ENCODE measurements around the gene SPATA1. TPM values are rescaled to one million over a fixed set of nuclear protein-coding genes. Genes with fewer than 3 reads are reported as not detected.
A peak's percentile ranks its signal among the peaks of the same experiment; 100 is the strongest.

Gene SPATA1
- total RNA-seq, 5 donors from 2014 or later (not counting 1 experiment from before 2014, with no cell fraction given): 0.25 to 3.5 (median 2.3) TPM

DNA sequence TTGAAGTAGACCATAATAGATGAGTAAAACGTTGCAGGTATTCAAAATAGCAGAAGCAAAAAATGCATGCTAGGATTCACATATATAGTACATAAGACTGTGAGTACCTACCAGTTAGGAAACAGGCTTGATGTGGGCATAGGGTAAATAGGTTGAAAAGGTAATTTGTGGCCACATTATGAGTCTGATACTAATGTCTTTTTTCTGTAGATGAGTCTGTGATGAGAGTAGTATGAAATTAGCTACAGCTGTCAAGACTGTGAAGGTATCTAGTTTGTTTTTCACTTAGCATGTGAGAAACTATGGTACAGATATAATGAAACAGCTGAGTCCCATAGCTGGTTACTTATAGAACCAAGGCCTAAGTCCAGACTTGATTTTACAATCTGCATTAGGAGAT lies 12.4 kb upstream of the SPATA1 start:
- ChIA-PET POLR2A (interaction anchor here (0.5 to 0.9 kb wide), 2 partner anchors 10 to 191 kb away, joined by 5 to 7 read pairs; no protein-coding TSS in a partner anchor), CTCF (no interaction called here)
- peak overlapping the region; percentile 36 to 45 for H3K27ac Mint-ChIP-seq
- no peaks in the 10 kb centered on the region for H3K27me3 Mint-ChIP-seq
- peaks cover 0 to 89% of the 10 kb centered on the region in 2 donors for H3K36me3 ChIP-seq (ENCODE audit: control insufficient read depth in 2 of 2, extremely low read depth in 1 of 2, insufficient read depth in 1 of 2, low read length in 1 of 2)
- H3K27ac ChIP-seq (ENCODE audit: low read length): no peak overlapping the region
- peaks cover 0 to 2% of the 10 kb centered on the region in 2 experiments for H3K4me1 ChIP-seq (ENCODE audit: control insufficient read depth in 1 of 2, extremely low read depth in 1 of 2, insufficient read depth in 2 of 2, low read length in 2 of 2)
- H3K36me3 Mint-ChIP-seq: peaks cover 54% of the 10 kb centered on the region
- H3K4me1 Mint-ChIP-seq: peaks cover 19 to 26% (median 25%) of the 10 kb centered on the region in 3 donors
- no peaks in the 10 kb centered on the region for H3K27me3 ChIP-seq (replicated peaks in 1 of 2; ENCODE audit: control insufficient read depth in 2 of 2, extremely low read depth in 1 of 2, insufficient read depth in 2 of 2, low read length in 1 of 2)
- H3K9me3 ChIP-seq: no peaks in the 10 kb centered on the region
- H3K4me3 Mint-ChIP-seq: no peak overlapping the region
- H3K9me3 Mint-ChIP-seq: no peaks in the 10 kb centered on the region
- WGBS (ENCODE audit: insufficient coverage): no CpG with 5 or more reads among the region's 1 CpG
- DNase-seq (no peak), ATAC-seq (replicated peaks in 1 of 4) (no peak)
- H3K4me3 ChIP-seq (ENCODE audit: control insufficient read depth in 1 of 2, extremely low read depth in 1 of 2, low read length in 1 of 2): no peak overlapping the region

DNA sequence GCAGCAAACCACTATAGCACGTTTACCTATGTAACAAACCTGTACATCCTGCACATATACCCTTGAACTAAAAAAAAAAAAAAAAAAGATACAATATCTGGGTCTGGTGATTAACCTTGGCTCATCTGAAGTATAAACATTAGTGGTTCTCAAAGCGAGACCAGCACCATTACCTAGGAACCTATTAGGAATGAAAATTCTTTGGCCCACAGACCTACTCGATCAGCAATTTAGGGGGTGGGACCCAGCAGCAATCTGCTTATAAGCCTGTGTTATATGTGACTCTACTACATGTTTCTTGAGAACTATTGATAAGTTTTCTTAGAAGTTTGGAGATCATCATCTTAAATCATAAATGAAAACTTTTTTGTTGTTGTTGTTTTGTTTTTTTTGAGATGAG lies 9.7 kb upstream of the SPATA1 start:
- Histone ChIP-seq H3K4me3 (ENCODE audit: control insufficient read depth in 1 of 2, extremely low read depth in 1 of 2, low read length in 1 of 2) (no peak overlapping the region), H3K27ac (ENCODE audit: low read length) (no peak overlapping the region), H3K4me1 (ENCODE audit: control insufficient read depth in 1 of 2, extremely low read depth in 1 of 2, insufficient read depth in 2 of 2, low read length in 2 of 2) (peaks cover 0 to 2% of the 10 kb centered on the region in 2 experiments), H3K27me3 (replicated peaks in 1 of 2; ENCODE audit: control insufficient read depth in 2 of 2, extremely low read depth in 1 of 2, insufficient read depth in 2 of 2, low read length in 1 of 2) (no peaks in the 10 kb centered on the region), H3K9me3 (no peaks in the 10 kb centered on the region), H3K36me3 (ENCODE audit: control insufficient read depth in 2 of 2, extremely low read depth in 1 of 2, insufficient read depth in 1 of 2, low read length in 1 of 2) (peaks cover 0 to 81% of the 10 kb centered on the region in 2 donors)
- Mint-ChIP-seq H3K4me3 (no peak overlapping the region), H3K27ac (no peak overlapping the region), H3K9me3 (no peaks in the 10 kb centered on the region), H3K27me3 (no peaks in the 10 kb centered on the region), H3K36me3 (peaks cover 36% of the 10 kb centered on the region), H3K4me1 (peaks cover 22 to 37% (median 30%) of the 10 kb centered on the region in 3 donors)
- no peak for ATAC-seq (replicated peaks in 1 of 4)
- CTCF ChIA-PET: interaction anchor here (0.6 to 1.5 kb wide), 3 partner anchors 10 to 533 kb away, joined by 3 to 4 read pairs (median 3); partner anchors contain the start of genes GNG5 (in 1 of the 2) and SPATA1 (in 1 of the 2)
- no CpG with 5 or more reads among the region's 3 CpGs for WGBS (ENCODE audit: insufficient coverage)
- no peak for DNase-seq
- POLR2A ChIA-PET: interaction anchor here in 1 of 2 donors (2.2 kb wide), 1 partner anchor 16 kb away, joined by 7 read pairs; no protein-coding TSS in a partner anchor

DNA sequence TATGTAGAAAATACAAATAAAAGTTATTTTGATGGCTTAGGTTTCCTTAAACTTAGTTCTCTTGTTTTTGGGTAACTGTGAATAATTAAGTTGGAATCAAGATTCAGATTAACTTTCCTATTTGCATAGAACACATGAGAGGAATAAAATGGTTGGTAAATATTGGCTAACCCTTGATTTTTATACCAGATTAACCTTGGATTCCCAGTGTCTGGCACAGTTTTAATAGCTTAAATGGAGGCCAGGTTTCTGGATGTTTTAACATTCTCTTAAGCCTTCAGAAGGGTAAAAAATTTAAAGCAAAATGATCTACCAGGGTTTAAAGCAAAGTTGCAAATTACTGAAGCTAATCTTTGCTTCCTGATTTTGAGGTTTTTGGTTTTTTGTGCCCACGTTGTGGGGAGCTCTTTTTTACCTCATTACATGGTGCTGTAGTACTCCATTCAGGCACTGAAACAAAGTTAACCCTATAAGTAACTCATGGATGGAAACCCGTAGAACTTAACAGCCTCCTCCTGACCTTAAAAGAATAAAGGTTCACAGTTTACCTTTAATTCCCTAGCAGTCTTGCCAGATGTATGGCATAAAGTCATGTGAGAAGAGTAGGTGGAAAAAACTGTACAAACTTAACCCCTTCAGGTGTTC lies 8.4 kb upstream of the SPATA1 start:
- peaks cover 0 to 68% of the 10 kb centered on the region in 2 donors for H3K36me3 ChIP-seq (ENCODE audit: control insufficient read depth in 2 of 2, extremely low read depth in 1 of 2, insufficient read depth in 1 of 2, low read length in 1 of 2)
- H3K4me3 ChIP-seq (ENCODE audit: control insufficient read depth in 1 of 2, extremely low read depth in 1 of 2, low read length in 1 of 2): no peak overlapping the region
- Mint-ChIP-seq H3K36me3 (peaks cover 31% of the 10 kb centered on the region), H3K4me1 (peaks cover 32 to 47% (median 40%) of the 10 kb centered on the region in 3 donors), H3K4me3 (no peak overlapping the region), H3K27me3 (no peaks in the 10 kb centered on the region), H3K9me3 (no peaks in the 10 kb centered on the region), H3K27ac (peak overlapping the region in 1 of 2 donors; percentile 58)
- peaks cover 0 to 4% of the 10 kb centered on the region in 2 experiments for H3K4me1 ChIP-seq (ENCODE audit: control insufficient read depth in 1 of 2, extremely low read depth in 1 of 2, insufficient read depth in 2 of 2, low read length in 2 of 2)
- POLR2A ChIA-PET: interaction anchor here (1.0 to 2.2 kb wide), 3 partner anchors 11 to 18 kb away, joined by 3 to 7 read pairs (median 5); no protein-coding TSS in a partner anchor
- no CpG with 5 or more reads among the region's 2 CpGs for WGBS (ENCODE audit: insufficient coverage)
- H3K27ac ChIP-seq (ENCODE audit: low read length): no peak overlapping the region
- DNase-seq: no peak
- no peaks in the 10 kb centered on the region for H3K9me3 ChIP-seq
- ATAC-seq (replicated peaks in 1 of 4): peak in 2 of 4 experiments; percentile 24 to 56
- CTCF ChIA-PET: interaction anchor here (0.5 to 1.1 kb wide), 3 partner anchors 18 to 64 kb away, joined by 3 to 5 read pairs (median 4); no protein-coding TSS in a partner anchor
- H3K27me3 ChIP-seq (replicated peaks in 1 of 2; ENCODE audit: control insufficient read depth in 2 of 2, extremely low read depth in 1 of 2, insufficient read depth in 2 of 2, low read length in 1 of 2): no peaks in the 10 kb centered on the region

DNA sequence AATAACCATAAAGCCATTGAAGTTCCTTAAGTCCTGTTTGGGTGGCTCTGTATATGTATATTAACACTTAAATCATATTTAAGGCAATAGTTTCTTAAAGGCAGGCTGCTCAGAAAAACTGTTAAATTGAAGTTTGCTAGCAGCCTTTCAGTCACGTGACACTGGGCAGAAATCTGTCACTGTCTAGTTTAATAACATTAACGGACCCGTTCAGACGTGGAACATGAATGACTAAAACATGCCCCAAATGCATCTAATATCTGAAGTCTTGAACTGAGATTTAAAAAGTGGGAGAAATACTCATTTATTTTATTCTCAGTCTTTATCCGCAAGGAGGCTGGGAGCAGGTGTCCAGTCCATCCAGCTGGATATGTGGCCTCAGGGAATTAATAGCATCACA lies 3.3 kb upstream of the SPATA1 start:
- ChIA-PET POLR2A (interaction anchor here (0.7 to 1.0 kb wide), 3 partner anchors 22 to 352 kb away, joined by 3 read pairs; no protein-coding TSS in a partner anchor), CTCF (interaction anchor here in 1 of 2 donors (0.7 kb wide), 1 partner anchor 70 kb away, joined by 3 read pairs; no protein-coding TSS in a partner anchor)
- Histone ChIP-seq H3K4me3 (ENCODE audit: control insufficient read depth in 1 of 2, extremely low read depth in 1 of 2, low read length in 1 of 2) (no peak overlapping the region), H3K4me1 (ENCODE audit: control insufficient read depth in 1 of 2, extremely low read depth in 1 of 2, insufficient read depth in 2 of 2, low read length in 2 of 2) (peaks cover 9 to 28% of the 10 kb centered on the region in 2 experiments), H3K27me3 (replicated peaks in 1 of 2; ENCODE audit: control insufficient read depth in 2 of 2, extremely low read depth in 1 of 2, insufficient read depth in 2 of 2, low read length in 1 of 2) (no peaks in the 10 kb centered on the region), H3K9me3 (no peaks in the 10 kb centered on the region), H3K27ac (ENCODE audit: low read length) (no peak overlapping the region), H3K36me3 (ENCODE audit: control insufficient read depth in 2 of 2, extremely low read depth in 1 of 2, insufficient read depth in 1 of 2, low read length in 1 of 2) (peaks cover 0 to 20% of the 10 kb centered on the region in 2 donors)
- Mint-ChIP-seq H3K4me1 (peaks cover 58 to 67% (median 64%) of the 10 kb centered on the region in 3 donors), H3K27me3 (no peaks in the 10 kb centered on the region), H3K4me3 (no peak overlapping the region), H3K36me3 (peaks cover 5% of the 10 kb centered on the region), H3K27ac (peak overlapping the region in 1 of 2 donors; percentile 89), H3K9me3 (no peaks in the 10 kb centered on the region)
- no peak for DNase-seq
- no peak for ATAC-seq (replicated peaks in 1 of 4)
- WGBS (ENCODE audit: insufficient coverage): 43% methylated on average over 1 of the region's 5 CpGs

DNA sequence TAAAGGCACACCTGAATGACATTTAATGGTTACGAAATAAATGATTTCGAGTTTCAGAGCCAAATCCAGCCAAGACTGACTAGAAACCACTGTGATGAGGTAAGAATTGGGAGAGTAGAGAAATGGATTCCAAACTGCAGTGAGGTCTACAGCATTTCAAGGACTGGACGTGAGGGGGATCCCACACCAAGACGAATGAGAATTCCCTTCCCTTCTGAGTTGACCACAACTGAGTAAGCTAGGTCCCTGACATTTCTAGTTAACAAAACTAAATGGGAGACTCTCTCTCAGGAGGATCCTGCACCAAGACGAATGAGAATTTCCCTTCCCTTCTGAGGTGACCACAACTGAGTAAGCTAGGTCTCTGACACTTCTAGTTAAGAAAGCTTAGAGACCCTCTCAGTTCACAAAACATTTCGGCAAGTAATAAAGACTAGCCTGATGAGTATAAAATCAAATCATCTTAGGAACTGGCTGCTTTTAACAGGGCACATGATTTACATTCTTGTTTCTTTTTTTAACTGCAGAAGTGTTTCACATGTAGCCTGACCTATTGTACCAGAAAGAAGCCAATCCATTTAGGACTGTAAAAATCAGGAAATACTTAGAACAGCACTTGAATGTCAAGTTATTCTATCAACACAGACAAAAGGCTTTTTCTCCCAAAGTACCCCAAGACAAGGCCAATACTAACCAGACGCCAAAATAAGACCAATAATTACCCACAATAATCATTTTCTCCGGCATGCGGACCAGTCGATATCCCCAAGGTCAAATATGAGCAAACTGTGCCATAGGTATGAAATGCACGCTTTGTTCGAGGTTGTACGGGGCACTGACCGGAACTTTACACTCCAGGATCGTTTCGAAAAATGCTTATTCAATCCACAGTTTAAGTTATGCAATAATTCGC lies 1.4 kb upstream of the SPATA1 start:
- Histone ChIP-seq H3K27me3 (replicated peaks in 1 of 2; ENCODE audit: control insufficient read depth in 2 of 2, extremely low read depth in 1 of 2, insufficient read depth in 2 of 2, low read length in 1 of 2) (no peaks in the 10 kb centered on the region), H3K9me3 (no peaks in the 10 kb centered on the region), H3K36me3 (ENCODE audit: control insufficient read depth in 2 of 2, extremely low read depth in 1 of 2, insufficient read depth in 1 of 2, low read length in 1 of 2) (peaks cover 0 to 3% of the 10 kb centered on the region in 2 donors), H3K4me3 (ENCODE audit: control insufficient read depth in 1 of 2, extremely low read depth in 1 of 2, low read length in 1 of 2) (peak overlapping the region; percentile 81 to 88), H3K27ac (ENCODE audit: low read length) (peak overlapping the region; percentile 59), H3K4me1 (ENCODE audit: control insufficient read depth in 1 of 2, extremely low read depth in 1 of 2, insufficient read depth in 2 of 2, low read length in 2 of 2) (peaks cover 9 to 27% of the 10 kb centered on the region in 2 experiments)
- no peaks in the 10 kb centered on the region for H3K27me3 Mint-ChIP-seq
- peak overlapping the region; percentile 98 to 100 (median 98) for H3K4me3 Mint-ChIP-seq
- peaks cover 0 to 2% (median 0%) of the 10 kb centered on the region in 3 donors for H3K9me3 Mint-ChIP-seq
- CTCF ChIA-PET: interaction anchor here in 1 of 2 donors (0.9 to 2.0 kb wide), 7 partner anchors 25 to 361 kb away, joined by 3 to 11 read pairs (median 4); partner anchors contain the start of genes CTBS and PRKACB
- ATAC-seq (replicated peaks in 1 of 4) (no peak), DNase-seq (peak in 1 of 35 experiments; percentile 35)
- 0% methylated on average over 9 of the region's 17 CpGs for WGBS (ENCODE audit: insufficient coverage)
- peaks cover 8% of the 10 kb centered on the region for H3K36me3 Mint-ChIP-seq
- peak overlapping the region; percentile 89 to 97 for H3K27ac Mint-ChIP-seq
- POLR2A ChIA-PET: interaction anchor here (0.6 to 1.3 kb wide), 6 partner anchors 11 to 361 kb away, joined by 3 to 5 read pairs (median 3); partner anchors contain the start of gene PRKACB (in 1 of the 2)
- peaks cover 50 to 65% (median 59%) of the 10 kb centered on the region in 3 donors for H3K4me1 Mint-ChIP-seq

All from T-cell (primary cell).